Stomach (tissue), 4 donors: ENCODE results near the gene POTEF.
"Not testable (repeated sequence)": the region's sequence is repeated elsewhere in the genome, so short reads cannot be mapped to it uniquely, and the experiment has no call there.

ENCODE experiments used
- EP300 ChIP-seq: sonication (generic); formaldehyde crosslinking; IDR thresholded peaks from one replicate; pipeline ENCODE4 v1.6.1; 2017; ENCODE audit warnings: antibody characterized with exemption
- POLR2A ChIP-seq, 4 donors: fragments of 450-650 bp; IDR thresholded peaks; one replicate each; pipeline ENCODE4 v1.6.1; 2016; ENCODE audit warnings: antibody characterized with exemption in 4 of 4, control low read depth in 2 of 4, mild to moderate bottlenecking in 1 of 4, moderate library complexity in 1 of 4
- POLR2AphosphoS5 ChIP-seq, 3 donors: sonication (generic); formaldehyde crosslinking; IDR thresholded peaks; one replicate each; pipeline ENCODE4 v1.6.1; 2016; ENCODE audit warnings: antibody characterized with exemption in 3 of 3
- TF ChIP-seq, protein P1 (sequence below), 7 experiments: fragments of 450-650 bp in 4 of 7; fragments of 200-600 bp in 3 of 7; sonication (generic) in 3 of 7; IDR thresholded peaks; one replicate each; pipeline ENCODE4 v1.5.1; 2016 to 2019; ENCODE audit warnings: antibody characterized with exemption in 7 of 7, control low read depth in 2 of 7, mild to moderate bottlenecking in 1 of 7

DNA sequence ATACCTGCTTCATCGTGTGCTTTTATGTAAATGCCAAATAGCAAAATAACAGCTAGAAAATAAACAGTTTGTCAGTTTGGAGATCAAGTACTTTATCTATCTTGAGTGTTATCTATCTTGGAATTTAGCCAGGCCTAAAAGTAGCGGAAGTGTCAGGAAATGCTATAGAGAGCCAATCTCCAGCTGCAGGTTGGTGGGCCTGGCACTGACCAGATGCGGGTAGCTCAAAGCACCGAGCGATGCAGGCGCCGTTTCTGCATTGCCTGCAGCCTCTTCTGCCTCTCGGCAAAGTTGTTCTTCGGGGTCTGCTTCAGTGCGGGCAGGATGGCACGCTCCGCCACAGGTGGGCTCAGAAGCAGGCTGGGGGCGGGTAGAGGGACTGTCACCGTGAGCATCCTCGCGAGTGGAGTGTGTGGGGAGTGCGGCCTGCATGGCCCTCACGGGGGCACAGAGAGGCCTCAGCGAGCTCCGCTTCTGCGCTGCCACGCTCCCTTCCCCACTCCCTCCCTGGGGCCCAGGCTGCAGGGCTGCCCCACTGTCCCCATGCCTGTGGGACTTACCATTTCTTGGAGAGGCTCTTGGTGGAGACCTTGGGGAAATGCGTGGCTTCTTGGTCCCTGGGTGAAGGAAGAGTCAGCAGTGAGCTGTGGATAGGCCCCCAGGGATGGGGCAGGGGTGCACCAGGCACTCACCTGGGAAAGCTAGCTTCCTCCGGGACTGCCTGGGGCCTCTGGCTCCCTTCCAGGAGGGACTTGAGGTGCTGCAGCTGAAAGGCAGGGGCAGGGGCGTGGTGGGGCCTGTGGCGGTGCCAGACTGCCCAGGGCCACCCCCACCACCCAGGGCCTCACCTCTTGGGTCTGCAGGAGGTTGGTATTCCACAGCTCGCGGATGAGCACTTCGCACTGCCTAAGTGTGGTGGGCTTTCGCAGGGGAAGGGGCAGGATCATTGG lies 10.6 kb upstream of the POTEF start:
- TF ChIP-seq, protein P1, sequence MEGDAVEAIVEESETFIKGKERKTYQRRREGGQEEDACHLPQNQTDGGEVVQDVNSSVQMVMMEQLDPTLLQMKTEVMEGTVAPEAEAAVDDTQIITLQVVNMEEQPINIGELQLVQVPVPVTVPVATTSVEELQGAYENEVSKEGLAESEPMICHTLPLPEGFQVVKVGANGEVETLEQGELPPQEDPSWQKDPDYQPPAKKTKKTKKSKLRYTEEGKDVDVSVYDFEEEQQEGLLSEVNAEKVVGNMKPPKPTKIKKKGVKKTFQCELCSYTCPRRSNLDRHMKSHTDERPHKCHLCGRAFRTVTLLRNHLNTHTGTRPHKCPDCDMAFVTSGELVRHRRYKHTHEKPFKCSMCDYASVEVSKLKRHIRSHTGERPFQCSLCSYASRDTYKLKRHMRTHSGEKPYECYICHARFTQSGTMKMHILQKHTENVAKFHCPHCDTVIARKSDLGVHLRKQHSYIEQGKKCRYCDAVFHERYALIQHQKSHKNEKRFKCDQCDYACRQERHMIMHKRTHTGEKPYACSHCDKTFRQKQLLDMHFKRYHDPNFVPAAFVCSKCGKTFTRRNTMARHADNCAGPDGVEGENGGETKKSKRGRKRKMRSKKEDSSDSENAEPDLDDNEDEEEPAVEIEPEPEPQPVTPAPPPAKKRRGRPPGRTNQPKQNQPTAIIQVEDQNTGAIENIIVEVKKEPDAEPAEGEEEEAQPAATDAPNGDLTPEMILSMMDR (IDR thresholded peaks at IDR 0.05), result not testable (repeated sequence)
- TF ChIP-seq POLR2A (IDR thresholded peaks at IDR 0.05); EP300; POLR2AphosphoS5 (IDR thresholded peaks at IDR 0.05): not testable (repeated sequence)
